Stimulated activated CD8-positive, alpha-beta memory T cell treated with anti-CD3 and anti-CD28 coated beads, Interleukin-7, amount 100 ng/mL, for 48 hours (primary cell): ENCODE measurements around the gene UBE2I.
"Not testable (repeated sequence)": the region's sequence is repeated elsewhere in the genome, so short reads cannot be mapped to it uniquely, and the experiment has no call there.

Source experiments
- DNase-seq, 2 donors: peaks; one replicate each; pipeline ENCODE4 v3.0.0-alpha.2; 2020; ENCODE audit warnings: low read depth in 1 of 2; ENCODE audit errors: extremely low read depth in 1 of 2

UBE2I gene

DNA sequence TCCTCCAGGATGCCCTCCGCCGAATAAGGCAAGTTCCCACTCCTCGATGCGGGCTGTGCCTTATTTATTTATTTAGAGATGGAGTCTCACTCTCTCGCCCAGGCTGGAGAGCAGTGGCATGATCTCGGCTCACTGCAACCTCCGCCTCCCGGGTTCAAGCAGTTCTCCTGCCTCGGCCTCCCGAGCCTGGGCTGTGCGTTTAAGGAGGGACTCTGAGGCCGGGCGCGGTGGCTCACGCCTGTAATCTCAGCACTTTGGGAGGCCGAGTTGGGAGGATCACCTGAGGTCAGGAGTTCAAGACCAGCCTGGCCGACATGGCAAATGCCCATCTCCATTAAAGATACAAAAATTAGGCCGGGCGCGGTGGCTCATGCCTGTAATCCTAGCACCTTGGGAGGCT is 18.7 kb downstream of the UBE2I start:
- DNase-seq = not testable (repeated sequence)

DNA sequence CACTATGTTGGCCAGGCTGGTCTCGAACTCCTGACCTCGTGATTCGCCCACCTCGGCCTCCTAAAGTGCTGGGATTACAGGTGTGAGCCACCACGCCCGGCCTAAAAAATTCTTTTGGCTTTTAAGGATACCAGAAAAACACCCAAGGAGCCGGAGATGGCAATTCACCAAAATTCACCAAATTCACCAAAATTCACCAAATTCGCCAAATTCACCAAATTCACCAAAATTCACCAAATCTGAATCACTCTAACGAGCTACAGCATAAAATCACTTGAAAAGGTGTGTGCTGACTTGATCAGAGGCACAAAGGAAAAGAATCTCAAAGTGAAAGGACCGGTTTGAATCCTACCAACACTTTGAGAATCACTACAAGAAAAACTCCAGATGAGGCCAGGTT is 19.5 kb downstream of the UBE2I start:
- not testable (repeated sequence) for DNase-seq

DNA sequence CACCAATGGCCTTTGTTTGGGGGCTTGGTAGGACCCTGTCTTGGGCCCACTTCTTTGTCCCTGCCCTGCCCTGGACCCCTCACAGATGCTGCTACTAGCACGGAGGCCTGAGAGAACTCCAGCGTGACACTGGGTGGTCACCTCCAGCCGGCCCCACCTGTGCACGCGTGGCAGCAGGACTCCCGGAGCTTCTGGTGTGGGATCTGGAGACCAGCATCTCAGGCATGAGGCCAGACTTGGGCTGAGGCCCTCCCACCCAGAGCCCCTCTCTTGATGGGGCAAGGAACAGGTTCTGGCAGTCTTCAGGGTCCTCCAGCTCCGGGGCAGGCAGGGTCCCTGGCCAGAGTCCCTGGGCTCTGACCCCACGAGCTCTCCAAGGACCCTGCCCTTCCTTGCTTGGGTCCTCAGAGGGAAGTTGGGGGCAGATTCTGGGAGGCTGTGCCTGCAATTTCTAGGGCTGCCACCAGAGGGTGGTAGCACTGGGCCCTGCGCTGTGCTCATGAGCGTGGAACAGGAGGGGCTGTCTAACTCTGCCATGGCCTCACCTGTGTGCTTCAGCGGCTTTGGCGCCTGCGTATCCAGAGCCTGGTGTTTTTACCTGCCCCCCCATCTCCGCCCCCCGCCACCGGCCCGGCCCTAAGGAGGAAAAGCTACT is 21.0 kb downstream of the UBE2I start:
- no peak for DNase-seq

DNA sequence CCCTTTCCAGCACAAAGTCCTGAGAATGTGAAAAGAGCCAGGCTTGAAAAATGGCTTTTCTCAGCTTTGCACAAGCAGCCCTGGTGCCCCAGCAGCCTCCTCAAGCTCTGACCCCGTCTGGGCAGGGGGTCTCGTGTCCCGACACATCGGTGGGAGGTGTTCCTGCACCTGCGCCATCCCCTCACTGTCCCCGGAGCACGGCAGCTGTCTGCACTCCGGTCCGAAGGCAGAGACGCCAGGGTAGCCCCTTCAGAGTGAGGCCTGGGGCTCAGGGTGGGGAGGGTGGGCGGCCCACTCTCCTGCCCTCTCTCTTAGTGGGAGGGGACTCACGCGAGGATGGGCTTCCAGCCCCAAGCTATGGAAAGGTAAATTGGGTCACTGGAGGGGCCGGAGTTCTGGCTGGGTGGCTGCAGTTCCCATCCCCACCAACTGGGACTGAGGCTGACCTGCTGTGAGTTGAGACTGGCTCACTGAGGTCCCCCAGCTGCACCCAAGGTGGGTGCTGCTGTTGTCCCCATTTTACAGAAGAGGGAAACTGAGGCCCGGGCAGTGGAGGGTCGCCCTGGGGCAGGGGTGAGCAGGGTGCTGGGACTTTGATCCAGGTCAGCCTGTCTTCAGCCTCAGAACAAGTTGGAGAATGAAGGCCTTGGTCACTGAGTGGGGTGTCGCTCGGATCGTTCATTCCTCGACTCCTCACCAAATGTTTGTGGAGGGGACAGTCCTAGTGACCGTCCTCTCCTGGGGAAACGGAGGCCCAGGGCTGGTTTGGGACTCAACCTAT is 21.7 kb downstream of the UBE2I start:
- no peak for DNase-seq

DNA sequence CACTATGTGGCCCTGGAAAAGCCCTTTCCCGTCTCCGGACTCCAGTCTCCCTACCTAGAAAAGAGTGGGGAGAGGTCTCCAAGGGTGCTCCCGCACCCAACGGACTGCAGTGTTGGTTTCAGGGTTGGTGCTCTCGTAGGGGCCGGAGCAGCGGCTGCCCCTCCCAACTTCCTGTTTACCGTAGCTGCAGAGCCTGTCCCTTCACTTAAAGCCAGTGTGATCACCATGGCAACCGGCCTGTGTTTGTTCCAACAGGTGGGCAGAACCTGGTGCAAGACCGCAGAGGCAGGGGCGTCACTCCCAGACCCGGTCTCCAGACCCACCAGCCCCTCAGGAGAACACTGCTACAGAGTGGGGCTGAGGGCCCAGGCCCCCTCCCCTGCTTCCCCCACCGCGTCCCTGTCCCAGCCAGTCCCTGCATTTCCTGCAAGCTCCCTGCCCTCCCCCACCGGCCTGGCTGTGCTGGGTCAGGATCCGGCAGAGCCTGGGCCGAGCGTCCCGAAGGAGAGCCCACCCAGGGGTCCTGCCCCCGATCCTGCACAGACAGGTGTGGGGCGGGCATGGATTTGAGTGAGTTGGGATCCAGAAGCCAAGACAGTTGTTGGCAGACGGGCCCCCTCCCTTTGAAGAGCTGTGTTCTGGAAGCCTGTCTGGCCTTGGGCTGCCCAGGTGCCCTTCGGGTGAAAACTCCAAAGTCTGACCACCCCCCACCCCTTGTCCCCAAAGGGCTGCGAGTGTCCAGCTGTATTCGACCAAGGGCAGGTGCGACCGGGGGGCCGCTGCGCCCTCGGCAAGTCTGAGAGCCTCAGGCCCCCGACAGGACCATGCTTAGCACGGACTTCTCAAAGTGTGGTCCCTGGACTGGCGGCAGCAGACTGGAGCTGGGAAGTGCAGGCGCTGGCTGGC is 22.5 kb downstream of the UBE2I start:
- no peak for DNase-seq

DNA sequence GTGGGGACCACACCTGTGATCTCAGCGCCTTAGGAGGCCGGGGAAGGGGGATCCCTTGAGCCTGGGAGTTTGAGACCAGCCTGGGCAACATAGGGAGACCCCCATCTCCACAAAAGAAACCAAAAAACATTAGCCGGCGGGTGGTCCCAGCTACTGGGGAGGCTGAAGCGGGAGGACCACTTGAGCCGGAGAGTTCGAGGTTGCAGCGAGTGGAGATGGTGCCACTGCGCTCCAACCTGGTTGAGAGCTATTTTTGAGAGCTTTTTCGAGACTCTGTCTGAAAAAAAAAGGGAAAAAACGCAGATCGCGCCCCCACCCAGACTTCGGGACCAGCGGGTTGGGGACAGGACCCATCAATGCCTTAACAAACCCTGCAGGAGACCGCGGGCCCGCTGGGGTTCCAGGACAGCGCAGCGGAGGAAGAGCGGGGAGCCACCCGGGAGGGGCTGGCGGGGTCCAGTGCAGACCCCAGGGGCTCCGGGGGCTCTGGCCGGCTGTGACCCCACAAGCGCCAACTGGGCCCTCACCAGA is 23.2 kb downstream of the UBE2I start:
- no peak for DNase-seq

DNA sequence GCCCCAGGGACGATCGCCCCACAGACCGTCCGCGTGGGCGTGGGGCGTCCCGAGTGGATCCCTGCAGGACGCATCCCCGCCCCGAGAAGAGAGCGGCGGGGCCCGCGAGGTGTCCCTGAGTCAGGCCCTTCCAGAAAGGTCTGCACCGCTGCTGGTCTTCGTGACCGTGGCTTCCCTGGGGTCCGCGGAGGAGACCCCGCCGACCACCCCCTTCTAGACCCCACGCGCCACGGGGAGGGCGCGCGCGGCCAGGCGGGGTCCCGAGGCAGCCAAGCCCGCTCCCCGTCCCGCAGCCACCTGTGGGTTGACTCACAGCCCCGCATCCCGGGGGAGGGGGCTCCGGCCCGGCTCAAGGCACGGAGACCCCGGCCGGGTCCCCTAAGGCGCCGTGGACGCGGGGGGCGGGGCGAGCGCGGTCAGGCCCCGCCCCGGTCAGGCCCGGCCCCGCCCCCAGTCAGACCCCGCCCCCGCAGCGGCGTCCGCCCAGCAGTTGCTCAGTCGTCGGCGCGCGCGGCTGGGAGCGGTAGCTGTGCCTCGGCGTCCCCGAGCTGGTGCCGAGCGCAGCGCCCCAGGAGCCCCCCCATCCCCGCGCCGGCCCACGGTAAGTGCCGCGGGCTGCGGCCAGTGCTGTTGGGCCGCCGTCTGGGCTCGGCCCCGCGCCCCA is 23.8 kb downstream of the UBE2I start, which contains the start of gene BAIAP3:
TSS of gene BAIAP3 (plus strand) at position 497 of the 664 bp plus-strand sequence. CDS start 4,905 bp downstream, outside the sequence.
- peak in 1 of 2 donors; percentile 20 for DNase-seq

DNA sequence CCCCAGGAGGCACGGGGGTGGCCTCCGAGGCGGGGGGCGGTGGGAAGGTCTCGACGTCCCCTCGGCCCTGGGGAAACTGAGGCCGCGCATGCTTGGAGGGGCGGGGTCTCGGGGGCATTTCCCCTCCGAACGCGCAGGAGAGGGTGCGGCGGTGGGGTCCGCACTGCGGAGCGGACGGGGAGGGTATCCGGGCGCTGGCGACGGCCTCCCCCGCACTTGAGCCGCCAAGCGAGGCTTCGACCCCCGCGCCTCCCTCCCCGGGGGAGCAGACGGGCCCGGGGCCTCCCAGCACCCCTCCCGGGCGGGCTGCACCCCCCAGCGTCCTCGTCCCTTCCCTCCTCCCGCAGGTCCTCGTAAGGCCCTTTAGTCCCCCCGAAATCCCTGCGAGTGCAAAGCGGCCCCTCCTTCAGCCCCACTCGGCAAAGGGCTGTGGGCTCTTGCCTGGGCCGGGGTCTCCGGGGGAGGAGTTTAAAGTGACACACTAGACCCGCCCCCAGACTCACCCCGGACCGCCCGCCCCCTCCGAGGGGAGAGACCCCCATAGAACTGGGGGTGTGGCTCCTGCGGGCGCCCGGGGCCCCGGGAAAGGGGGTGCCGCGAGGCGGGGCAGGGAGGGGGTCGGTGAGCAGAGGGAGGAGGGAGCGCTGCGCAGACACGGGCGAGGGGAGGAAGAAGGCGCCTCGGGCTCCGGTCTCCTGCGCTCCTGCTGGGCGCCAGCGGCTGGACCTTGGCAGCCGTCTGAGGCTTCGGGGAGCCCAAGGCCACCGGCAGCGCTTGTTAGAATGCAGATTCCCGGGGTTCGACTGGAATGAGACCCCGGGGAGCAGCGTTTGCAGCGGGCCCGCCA is 24.6 kb downstream of the UBE2I start:
- no peak for DNase-seq

DNA sequence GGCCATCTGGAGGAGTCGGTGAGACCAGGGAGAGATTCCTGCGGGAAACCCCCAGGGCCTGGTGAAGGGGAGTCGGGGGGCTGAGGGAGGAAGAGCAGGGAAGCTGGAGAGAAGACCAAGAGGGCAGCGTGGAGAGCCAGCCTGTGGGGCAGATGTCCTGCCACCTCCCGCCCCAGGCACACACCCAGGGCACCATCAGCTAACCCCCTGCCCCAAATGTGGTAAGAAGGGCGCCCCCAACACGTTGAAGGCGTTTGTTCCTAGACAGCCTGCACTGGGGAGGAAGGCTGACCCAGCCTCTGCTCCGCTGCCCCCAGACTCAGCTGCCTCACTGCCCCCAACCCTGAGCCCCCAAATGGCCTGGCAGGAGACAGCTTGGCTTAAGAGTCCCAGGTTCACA is 25.3 kb downstream of the UBE2I start:
- no peak for DNase-seq

DNA sequence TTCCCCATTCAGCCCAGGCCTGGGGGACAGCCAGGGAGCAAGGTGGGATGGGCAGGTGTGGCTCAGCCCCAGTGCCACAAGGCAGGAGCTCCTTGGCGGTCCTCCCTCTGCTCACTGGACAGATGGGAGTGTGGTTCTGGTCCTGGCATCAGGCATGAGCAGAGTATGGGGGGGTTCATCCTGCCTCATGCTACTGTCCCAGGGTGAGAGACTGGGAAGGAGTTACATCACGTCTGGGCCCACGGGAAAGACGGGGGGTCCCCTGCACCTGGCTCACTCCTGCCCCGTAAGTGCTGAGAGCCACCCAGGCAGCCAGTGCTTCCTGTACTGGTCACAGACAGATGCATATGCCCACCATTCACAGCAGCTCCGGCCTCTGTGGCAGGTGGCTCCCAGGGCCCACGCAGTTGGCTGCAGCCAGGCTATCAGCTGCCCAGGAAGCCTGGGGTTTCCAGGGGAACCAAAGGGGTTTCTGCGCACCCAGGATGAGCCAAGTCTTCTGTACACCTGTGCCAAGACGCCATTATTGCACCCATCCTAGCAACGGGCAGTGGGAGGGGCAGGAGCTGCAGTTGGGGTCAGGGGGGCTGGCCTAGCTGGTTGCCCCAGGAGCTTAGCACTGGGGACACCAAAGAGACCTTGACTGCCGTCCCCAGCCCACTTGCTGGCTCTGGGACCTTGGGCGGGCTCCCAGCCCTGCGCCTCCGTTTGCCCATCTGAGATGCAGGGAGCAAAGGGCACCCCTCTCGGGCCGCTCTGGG is 26.0 kb downstream of the UBE2I start:
- no peak for DNase-seq

DNA sequence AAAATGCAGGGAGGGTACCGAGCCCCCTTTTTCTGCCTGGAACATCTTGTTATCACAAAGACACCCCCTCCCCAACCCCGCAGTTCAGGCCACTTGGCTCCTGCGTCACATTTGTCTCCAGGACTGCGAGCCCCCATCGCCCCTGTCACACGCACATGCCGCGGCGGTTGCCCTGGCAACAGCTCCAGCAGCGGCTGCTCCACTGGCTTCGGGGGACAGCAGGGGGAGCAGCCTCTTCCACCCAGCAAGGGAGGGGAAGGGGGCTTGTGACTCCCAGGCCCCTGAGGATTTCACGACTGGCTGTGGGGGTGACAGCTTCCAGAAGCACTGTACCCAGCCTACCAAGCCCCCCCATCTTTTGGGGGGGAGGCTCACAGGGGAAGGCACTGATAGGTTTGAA is 26.6 kb downstream of the UBE2I start:
- no peak for DNase-seq

DNA sequence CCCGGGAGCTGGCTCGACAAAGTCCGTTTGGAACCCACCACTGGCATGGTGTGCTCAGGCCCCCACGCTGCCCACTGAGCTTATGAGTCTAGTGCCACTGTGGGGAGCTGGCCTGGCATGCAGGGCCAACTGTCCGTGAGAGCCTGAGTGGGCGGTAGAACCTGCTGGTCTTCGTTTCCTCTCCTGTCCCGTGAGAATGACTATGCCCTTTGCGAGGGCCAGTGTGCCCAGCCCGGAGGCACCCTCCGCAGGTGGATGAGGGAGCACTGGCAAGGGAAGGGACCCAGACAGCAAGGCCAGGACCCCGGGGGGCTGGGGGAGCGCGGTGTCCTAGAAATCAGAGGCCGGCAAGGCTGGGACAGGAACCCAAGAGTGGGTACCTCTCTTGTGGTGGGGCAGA is 27.2 kb downstream of the UBE2I start:
- no peak for DNase-seq

DNA sequence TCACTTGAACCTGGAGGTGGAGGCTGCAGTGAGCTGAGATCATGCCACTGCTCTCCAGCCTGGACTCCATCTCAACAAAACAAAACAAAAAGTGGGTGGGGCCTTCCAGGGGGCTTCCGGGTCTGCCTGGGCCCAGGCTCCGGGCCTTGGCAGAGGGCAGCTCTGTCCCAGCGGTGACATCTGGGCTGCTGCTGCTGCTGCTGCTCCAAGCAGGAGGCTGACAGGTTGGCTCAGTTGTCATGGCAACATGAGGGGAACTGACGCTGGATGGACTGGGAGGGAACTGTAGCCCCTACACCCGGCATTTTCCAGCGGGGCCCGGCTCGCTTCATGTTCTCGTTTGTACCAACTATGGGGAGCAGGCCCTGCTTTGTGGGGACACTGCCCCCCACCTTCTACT is 28.1 kb downstream of the UBE2I start:
- DNase-seq = no peak

DNA sequence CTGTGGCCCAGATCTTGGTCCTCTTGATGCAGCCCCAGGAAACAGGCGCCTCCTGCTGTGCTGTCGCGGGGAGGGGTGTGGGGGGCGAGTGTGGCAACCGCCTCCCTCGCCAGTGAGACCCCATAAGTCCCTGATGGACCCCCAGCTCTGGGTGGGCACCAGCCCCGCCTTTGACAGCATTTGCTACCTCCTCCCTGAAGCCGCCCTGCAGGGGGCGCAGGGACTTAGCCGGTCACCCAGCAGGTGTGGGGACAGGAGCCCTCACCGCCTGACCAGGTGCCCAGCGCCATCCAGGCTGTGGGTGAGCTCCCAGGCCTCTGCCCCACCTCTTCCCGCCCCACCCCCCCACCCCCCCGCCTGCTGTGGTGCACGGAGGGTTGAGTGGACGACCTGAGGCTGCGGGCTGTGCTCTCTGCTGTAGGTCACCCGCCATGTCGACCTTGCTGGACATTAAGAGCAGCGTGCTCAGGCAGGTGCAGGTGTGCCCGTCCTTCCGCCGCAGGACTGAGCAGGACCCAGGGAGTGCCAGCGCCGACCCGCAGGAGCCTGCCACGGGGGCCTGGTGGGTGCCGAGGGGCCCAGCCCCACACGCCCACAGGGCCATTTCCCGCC is 28.8 kb downstream of the UBE2I start:
- no peak for DNase-seq

DNA sequence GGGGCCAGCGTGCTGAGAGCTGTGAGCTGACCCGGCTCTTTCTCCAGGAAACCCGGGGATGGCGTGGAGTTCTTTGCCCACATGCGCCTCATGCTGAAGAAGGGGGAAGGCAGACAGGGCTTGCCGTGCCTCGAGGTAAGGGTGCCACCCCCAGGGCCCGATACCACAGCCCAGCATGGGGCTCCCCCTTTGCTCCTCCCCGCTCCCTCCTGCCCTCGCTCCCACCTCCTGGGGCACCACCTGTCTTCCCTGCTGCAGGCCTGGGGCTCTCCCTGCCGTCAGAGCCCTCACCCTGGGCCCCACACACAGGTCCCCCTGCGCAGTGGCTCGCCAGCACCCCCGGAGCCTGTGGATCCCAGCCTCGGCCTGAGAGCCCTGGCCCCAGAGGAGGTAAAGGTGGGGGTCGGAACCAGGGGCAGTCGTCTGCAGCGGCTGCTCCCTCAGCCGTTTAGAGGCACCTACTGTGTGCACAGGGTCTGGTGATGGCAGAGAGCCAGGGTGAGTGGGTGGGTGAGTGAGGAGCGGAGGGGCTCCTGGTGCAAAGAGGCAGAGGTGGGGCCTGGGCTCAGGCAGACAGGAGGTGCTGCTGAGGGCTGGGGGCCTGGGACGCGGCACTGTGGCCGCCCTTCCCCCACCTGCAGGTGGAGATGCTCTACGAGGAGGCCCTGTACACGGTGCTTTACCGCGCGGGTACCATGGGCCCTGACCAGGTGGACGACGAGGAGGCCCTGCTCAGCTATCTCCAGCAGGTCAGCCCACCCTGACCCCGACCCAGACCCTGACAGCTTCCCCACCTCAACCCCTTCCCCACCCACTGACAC is 29.6 kb downstream of the UBE2I start:
- DNase-seq = no peak

DNA sequence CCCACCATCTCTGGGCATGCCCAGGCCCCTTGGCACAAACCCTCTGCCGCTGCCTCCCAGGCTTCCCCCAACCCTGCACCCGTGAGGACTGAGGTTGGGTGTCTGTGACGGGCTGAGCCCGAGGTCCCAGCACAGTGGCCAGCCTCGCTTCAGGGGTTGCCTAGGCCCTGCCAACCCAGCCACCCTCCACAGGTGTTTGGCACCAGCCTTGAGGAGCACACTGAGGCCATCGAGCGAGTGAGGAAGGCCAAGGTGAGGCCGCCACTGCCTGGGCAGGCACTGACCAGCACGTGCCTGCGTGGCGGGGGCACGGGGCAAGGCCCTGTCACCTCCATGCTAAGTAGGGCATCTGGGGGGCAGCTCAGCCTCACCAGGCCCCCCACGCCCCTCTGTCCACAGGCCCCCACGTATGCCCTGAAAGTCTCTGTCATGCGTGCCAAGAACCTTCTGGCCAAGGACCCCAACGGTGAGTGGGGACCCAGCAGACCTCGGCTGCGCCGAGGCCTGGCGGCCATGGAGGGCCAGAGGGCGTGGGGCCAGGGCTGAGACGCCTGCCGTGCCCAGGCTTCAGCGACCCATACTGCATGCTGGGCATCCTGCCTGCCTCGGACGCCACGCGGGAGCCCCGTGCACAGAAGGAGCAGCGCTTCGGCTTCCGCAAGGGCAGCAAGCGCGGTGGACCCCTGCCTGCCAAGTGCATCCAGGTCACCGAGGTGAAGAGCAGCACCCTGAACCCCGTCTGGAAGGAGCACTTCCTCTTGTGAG is 31.5 kb downstream of the UBE2I start:
- DNase-seq = no peak
